Measurements from ENCODE around the gene SH3BP4.

SH3BP4 gene

GRCh38 chr2:234982096-234982834 lies 30.4 kb downstream of the SH3BP4 start:
- DNase-seq (ENCODE audit: low read depth in 1 of 2, low spot score in 1 of 2): no peak

DNA sequence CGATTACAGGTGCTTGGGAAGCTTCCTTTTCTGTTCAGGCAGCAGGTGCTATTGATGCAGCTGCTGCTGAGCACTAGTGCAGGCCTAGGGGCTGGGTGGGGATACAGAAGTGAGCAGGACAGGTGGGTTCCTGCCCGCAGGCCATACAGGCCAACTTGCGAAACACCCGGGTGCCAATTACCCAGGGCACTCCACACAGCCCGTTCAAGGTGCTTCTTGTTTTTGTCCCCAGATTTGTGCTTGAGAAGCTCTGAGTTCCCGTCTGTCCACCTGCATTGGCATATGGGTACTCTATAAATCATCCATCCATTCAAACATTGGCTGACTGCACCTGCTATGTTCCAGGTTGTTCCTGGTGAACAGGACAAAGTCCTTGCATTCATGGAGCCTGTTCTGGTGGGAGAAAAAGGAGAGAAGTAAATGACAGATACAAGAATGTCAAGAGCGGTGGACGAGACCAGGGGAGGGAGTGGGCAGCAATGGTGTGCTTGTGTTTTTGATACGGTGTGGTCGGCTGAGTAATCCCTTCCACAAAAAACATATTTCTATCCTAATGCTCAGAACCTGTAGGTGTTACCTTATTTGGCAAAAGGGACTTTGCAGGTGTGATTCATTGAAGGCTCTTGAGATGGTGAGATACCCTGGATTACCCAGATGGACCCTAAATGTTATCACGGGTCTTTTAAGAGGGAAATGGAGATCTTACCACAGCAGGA lies 31.4 kb downstream of the SH3BP4 start:
- DNase-seq (ENCODE audit: low read depth in 1 of 2, low spot score in 1 of 2): no peak

- no peak for DNase-seq (ENCODE audit: low read depth in 1 of 2, low spot score in 1 of 2)
Measured at GRCh38 chr2:234985608-234986245, 33.9 kb downstream of the SH3BP4 start.

DNA sequence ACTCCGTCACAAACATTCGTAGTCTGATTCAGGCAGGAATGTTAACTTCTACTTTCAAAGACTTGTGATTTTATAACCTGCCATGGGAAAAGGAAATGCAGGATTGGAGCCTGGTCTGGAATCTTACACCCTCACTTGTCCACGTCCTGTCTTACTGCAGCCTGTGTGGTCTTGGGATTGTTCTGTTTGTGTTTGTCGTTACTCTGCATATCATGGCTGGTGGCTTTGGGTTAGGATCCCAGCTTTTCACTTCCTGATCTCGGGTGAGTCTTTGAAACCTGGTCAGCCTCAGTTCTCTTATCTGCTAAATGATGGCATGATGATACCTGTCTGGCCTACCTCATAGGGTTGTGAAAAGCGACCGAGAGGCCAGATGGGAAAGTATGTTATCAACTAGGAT lies 34.6 kb downstream of the SH3BP4 start:
- no peak for DNase-seq (ENCODE audit: low read depth in 1 of 2, low spot score in 1 of 2)

- no peak for DNase-seq (ENCODE audit: low read depth in 1 of 2, low spot score in 1 of 2)
Measured at GRCh38 chr2:234986876-234987720, 35.3 kb downstream of the SH3BP4 start.

DNA sequence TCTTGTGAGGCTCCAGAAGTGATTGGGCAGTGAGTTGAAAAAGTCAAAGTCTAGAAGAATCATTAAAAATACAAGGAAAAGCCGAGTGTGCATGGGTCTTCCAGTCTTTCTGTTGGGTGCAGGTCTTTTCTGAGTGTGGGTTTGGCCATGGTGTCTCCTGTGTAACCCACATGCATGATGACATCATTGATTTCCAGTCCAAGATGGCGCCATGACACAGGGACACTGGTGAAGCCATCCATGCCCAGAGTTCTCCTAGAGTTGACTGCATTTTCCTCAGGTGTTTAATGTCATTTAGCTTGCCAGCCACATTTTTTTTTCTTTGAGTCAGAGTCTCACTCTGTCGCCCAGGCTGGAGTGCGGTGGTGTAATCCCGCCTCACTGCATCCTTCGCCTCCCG lies 35.9 kb downstream of the SH3BP4 start:
- no peak for DNase-seq (ENCODE audit: low read depth in 1 of 2, low spot score in 1 of 2)

DNA sequence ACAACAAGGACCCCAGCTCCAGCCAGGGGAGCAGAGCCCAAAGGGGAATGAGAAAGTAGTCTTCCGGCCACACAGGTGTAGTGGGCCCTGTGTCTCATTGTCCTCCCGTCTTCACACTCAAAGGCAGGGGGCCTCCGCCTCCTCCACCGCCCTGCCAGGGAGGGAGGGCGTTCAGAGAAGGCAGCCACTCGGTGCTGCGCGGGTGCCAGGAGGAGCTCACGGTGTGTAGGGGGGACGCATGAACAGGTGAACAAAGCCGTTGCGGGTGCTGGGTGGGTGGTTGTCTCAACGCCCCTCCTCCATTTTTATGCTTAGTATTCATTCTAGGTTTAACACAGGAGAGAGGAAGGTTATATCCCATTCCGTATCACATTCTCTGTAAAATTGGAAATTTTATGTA lies 36.7 kb downstream of the SH3BP4 start:
- no peak for DNase-seq (ENCODE audit: low read depth in 1 of 2, low spot score in 1 of 2)

DNA sequence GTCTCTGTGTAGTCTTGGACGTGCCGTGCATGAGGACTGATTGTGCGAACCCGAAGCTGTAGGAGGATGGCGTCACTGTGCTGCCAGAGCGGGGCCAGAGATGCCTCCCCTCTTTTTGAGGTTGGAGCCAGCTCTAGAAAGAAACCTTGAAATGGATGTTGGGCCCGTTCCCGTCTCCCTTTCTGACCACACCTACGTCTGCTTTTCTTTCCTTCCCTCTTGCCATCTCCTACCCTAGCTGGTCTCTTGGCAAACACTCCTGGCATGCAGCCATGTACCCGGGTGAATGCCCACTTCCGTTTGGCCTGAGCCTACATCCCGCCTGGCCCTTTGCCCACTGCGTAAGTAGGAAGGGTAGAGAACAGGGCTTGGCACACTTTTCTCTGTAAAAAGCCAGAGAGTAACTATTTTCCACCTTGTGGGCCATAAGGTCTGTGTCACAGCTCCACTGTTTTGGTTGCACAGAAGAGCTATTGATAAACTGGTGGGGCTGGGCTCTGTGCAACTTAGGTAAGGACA lies 37.4 kb downstream of the SH3BP4 start:
- no peak for DNase-seq (ENCODE audit: low read depth in 1 of 2, low spot score in 1 of 2)

DNA sequence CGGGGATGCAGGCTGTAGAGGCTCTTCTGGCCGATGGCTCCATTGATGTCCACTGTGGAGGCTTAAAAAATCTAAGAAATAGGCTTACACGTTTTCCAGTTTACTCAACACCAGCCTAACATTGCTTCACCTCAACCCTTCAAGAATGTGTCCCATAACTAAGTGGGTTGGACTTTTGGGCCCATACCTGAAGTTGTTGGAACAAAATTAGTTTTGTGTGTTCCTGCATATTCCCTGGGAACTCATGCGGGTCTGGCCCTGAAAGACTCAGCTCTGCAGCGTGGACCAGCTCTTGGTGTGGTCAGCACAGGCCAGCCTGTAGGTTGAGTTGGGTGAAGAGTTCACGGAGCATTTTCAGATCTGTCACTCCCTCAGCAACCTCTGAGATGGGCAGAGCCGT lies 38.5 kb downstream of the SH3BP4 start:
- no peak for DNase-seq (ENCODE audit: low read depth in 1 of 2, low spot score in 1 of 2)

- DNase-seq (ENCODE audit: low read depth in 1 of 2, low spot score in 1 of 2): no peak
Measured at GRCh38 chr2:234991290-234991689, 39.5 kb downstream of the SH3BP4 start.

- DNase-seq (ENCODE audit: low read depth in 1 of 2, low spot score in 1 of 2): no peak
Measured at GRCh38 chr2:234991793-234992192, 40.0 kb downstream of the SH3BP4 start.

GRCh38 chr2:234992196-234992595 lies 40.4 kb downstream of the SH3BP4 start:
- DNase-seq (ENCODE audit: low read depth in 1 of 2, low spot score in 1 of 2): no peak

GRCh38 chr2:234992624-234993349 lies 41.0 kb downstream of the SH3BP4 start:
- no peak for DNase-seq (ENCODE audit: low read depth in 1 of 2, low spot score in 1 of 2)

GRCh38 chr2:234993541-234993981 lies 41.7 kb downstream of the SH3BP4 start:
- no peak for DNase-seq (ENCODE audit: low read depth in 1 of 2, low spot score in 1 of 2)

DNA sequence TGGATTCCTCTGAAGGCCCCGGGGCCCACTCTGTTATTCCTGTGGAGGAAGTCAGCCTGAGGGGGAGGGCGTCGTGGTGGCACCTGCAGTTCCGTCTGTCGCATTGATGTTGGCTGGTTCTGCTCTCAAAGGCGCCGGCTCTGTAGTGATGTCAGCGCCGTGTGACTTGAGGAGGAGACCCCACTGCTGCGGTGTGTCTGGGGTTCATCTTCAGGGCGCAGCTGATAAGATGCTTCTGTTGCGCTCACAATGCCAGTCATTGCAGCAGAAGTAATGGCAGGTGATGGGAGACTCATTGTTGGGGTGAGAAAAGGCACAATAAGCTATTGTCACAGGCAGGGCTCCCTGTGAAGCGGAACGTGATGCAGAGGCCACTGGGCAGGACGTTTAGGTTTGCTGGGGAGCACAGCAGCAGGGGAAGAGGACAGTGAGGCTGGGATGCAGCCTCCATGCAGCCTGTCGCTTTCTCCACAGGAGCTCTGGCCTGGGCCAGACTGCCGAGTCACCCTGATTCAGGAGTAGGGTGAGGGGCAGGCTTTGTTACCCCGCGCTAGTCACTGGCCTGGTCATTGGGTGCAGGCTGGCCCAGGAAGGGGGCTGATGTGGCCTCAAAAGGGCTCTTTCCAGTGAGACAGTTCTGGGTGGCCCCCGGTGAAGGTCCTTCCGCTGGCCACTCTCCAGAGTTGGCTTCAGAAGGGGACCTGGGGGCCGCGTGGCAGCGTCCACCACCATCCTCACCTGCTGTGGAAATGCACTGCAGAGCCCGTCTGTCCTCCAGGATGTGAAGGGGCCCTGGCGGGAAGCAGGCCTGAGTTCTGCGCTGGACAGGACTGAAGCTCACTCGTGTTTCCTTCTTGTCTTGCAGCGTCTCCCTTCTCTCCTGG lies 42.9 kb downstream of the SH3BP4 start:
- DNase-seq (ENCODE audit: low read depth in 1 of 2, low spot score in 1 of 2): no peak

GRCh38 chr2:234995332-234996068 lies 43.7 kb downstream of the SH3BP4 start:
- no peak for DNase-seq (ENCODE audit: low read depth in 1 of 2, low spot score in 1 of 2)

GRCh38 chr2:234996069-234996940 lies 44.5 kb downstream of the SH3BP4 start:
- no peak for DNase-seq (ENCODE audit: low read depth in 1 of 2, low spot score in 1 of 2)

GRCh38 chr2:234996941-234997270 lies 45.1 kb downstream of the SH3BP4 start:
- DNase-seq (ENCODE audit: low read depth in 1 of 2, low spot score in 1 of 2): no peak

All from activated T-helper 1 cell treated with anti-CD3 and anti-CD28 coated beads, Interleukin-2, amount 50 U/mL, for 16 hours (primary cell).